Measurements from ENCODE around the gene SH3GLB2.

DNA sequence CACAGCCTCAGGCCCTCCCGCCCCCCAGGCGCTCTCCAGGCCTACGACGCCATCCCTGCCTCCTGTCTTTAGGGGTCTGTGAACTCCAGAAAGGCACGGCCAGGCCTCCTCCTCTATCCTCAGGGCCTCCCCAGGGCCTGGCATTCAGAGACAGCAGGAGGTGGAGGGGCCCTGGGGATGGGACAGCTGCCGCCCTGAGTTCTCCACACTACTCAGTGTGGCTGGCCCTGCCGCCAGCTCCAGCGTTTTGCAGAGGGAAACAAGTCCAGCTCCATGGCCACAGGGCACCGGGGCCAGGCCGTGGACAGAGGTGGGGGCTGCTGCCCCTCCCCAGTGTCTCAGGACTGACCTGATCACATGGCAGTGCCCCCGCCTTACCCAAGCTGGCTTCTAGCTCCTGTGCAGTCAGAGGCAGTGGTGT lies 16.4 kb downstream of the SH3GLB2 start:
- no peak for TF ChIP-seq REST (IDR thresholded peaks at IDR 0.05; ENCODE audit: low read depth)
- no peak for TF ChIP-seq MAX (IDR thresholded peaks at IDR 0.05)
- TF ChIP-seq EP300 (IDR thresholded peaks at IDR 0.05; ENCODE audit: borderline replicate concordance) = no peak
